HG02970 (cell line): ENCODE data around the gene SOSTDC1.
A peak's percentile ranks its signal among the peaks of the same experiment; 100 is the strongest.
"Not testable (repeated sequence)": the region's sequence is repeated elsewhere in the genome, so short reads cannot be mapped to it uniquely, and the experiment has no call there.

Source experiments
- ATAC-seq: cut with Tn5 transposase; IDR thresholded peaks from one replicate; pipeline ENCODE4 v1.9.1; 2021; ENCODE audit warnings: mild to moderate bottlenecking, moderate library complexity, moderate number of reproducible peaks; ENCODE audit not compliant: unreplicated experiment, low FRiP score

SOSTDC1 gene

DNA sequence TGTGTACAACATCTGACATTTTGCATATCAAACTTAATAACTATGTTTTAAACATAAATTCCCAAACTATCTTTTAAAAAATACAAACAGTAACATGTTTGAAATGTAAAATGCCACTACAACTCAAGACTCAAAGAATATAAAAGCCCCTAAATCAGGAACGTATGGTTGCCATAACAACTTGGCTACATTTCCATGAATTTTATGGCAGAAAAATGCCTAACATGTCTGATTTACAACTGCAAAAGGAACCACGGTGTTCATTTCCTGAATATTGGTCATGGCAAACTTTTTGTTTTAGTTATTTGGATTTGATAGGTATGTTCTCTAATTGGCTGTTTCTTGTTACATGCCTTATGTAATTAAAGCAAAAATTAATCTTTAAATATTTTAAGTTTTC lies 2.0 kb downstream of the SOSTDC1 start:
- ATAC-seq = no peak

DNA sequence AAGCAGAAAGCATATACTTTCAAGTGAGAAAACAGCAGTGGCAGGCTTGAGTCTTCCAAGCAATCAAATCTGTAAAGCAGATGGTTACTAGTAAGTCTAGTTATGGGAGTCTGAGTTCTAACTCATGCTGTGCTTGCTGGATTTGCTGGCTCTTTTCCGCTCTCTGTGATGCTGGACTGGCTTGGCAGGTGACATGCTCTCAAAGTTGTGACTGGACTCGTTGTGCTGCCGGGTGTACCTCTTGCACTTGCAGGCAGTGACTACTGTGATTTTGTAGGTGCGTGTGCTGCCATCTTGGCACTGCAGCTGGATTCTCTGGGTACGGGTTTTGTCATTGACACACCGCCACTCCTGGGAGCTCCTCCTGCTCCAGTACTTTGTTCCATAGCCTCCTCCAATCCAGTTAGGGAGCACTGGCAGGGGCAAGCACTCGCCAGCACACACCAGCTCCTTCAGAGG lies 3.1 kb downstream of the SOSTDC1 start:
- ATAC-seq = no peak

DNA sequence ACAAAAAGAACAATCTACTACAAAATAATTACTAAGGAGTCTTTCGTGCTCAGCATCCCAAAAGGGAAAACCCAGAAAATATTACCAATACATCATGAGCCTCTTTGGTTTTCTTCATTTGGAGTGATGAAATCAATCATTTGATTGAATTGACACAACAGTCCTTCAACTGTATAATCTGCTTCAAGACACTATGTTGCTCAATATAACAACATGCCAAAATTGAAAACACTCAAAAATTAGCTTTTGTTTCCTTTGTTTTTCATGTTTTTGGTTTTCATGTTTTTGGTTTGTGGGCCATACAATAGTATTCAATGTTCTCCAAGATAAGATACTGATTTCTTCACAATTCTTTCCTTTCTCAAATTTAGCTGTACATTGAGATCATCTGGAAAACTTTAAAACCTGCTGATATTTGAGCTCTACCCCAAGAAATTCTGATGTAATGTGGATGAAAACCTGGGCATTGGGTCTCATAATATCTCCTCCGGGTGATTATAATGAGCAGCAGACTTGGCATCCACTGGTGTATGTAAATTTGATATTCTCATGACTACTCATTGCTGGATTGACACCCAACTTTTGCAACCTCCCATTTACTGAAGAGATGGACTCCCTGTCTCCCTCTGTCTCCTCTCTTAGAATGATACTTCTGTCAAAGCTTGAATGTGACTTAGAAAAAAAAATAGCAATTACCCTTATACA lies 4.6 kb downstream of the SOSTDC1 start:
- ATAC-seq = no peak

DNA sequence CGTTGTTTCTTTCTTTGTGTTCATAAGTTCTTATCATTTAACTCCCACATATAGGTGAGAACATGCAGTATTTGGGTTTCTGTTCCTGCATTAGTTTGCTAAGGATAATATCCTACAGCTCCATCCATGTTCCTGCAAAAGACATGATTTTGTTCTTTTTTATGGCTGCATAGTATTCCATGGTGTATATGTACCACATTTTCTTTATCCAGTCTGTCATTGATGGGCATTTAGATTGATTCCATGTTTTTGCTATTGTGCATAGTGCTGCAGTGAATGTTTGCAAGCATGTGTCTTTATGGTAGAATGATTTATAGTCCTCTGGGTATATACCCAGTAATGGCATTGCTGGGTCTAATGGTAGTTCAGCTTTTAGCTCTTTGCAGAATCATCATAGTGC lies 9.2 kb downstream of the SOSTDC1 start:
- not testable (repeated sequence) for ATAC-seq

DNA sequence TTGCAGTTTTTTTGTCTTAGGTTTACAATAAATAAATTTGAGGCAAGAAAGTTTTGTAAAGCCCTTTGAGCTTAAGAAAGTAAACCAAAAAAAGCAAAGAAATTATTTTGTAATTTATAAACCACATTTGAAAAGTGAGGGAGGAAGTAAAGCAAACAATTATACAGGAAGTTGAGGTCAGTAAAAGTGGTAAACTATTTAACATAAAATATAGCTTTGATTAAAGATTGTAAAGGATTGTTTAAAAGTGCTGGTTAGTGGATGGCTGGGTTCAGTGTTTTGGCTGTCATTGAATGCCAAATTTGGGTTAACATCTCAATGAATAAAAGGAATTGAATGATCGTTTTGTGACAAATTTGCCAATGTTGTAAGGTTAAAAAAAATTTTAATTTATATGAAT lies 9.9 kb downstream of the SOSTDC1 start:
- no peak for ATAC-seq

DNA sequence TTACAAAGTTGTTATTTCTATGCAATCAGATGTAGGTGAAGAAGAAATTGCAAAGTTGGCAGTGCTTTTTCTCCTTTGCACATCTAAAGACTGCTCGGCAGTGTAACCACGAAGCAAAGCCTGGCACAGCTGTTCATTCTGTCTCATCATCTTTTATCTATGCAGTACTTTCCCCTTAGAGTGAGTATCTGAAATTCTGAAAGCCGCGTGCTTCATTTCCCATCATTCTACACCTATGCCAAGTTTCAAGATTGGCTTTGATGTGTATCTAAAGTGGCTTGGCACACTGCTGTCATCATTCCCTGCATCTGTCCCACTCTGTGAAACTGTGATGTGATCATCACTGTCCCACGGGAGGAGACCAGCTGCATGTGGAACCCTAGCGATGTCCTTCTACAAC lies 15.2 kb downstream of the SOSTDC1 start:
- no peak for ATAC-seq

DNA sequence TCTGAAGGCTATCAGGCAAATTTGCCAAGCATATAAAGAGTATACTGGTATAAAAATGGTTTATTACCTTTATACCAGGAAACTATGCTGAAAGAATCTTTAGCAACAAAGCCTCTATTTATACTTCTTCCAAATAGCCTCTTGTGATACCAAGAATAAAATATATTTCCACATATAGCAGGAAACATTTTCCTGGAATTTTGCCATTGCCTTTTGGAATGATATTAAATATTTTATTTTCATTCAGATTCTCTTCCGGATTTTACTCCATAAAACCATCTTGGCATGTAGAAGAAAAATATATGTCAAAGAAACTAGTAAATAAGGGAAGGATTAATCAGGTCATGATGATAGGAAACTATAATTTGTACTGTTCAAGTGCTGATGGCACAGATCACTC lies 17.7 kb downstream of the SOSTDC1 start:
- no peak for ATAC-seq

DNA sequence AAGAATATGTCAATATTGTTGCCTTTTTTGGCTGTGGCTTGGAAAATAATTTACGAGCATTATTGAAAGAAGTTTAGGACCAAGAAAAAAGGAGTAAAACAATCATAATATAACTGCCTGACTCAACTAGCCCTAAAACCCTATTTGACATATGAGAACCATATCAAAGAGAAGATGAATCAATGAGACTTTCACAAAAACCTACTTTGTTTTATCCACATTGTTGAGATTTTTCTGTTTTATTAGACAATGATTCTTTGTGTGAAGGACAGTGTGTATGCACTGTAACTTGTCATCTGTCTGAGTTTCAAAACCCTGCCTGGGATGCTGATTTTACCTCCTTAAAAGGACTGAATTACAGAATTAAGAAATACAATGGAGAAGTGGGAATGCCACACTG lies 19.0 kb downstream of the SOSTDC1 start:
- ATAC-seq = no peak

DNA sequence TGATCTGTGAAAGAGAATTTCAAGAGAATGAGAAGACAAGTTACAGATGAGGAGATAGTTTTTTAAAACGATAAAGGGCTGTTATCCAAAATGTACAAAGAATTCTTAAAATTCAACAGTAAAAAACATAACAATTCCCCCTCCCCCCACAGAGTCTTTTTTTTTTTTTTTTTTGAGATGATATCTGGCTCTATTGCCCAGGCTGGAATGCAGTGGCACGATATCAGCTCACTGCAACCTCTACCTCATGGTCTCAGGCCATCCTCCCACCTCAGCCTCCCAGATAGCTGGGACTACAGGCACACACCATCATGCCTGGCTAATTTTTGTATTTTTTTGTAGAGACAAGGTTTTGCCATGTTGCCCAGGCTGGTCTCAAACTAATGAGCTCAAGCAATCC lies 21.7 kb downstream of the SOSTDC1 start:
- not testable (repeated sequence) for ATAC-seq

DNA sequence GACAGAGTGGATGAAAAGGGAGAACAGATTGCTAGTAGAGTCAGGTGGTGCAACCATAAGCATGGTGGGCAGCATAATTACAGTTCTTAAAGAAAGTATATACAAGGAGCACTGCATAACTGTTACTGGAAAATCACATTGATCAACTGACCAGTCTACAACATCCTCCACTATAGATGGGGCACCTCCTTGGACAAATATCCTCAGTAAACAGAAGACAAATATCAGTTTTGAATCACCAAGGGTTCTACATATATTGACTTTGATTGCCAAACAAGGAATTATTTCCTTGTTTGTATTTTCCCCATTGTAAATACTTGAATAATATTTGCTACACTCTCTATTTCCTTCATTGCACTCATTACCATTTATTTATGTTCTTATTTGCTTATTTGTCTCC lies 26.6 kb downstream of the SOSTDC1 start:
- ATAC-seq = no peak

DNA sequence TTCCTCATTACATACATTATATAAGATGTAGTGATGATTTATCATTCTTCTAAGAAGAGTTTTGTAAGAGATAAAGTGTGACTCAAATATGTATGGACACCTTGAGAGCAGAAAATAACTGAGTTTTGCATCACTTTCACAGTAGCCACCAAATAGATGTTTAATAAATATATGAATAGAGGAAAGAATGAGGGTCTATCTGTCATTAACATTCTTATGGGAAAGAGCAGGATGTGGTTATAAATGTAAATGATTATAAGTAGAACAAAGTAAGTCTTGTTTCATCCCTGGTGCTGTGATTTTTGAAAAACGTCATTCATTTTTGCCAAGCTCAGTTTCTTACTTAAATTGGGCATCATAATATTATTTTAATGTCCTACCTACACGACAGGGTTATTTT lies 29.2 kb downstream of the SOSTDC1 start:
- no peak for ATAC-seq

DNA sequence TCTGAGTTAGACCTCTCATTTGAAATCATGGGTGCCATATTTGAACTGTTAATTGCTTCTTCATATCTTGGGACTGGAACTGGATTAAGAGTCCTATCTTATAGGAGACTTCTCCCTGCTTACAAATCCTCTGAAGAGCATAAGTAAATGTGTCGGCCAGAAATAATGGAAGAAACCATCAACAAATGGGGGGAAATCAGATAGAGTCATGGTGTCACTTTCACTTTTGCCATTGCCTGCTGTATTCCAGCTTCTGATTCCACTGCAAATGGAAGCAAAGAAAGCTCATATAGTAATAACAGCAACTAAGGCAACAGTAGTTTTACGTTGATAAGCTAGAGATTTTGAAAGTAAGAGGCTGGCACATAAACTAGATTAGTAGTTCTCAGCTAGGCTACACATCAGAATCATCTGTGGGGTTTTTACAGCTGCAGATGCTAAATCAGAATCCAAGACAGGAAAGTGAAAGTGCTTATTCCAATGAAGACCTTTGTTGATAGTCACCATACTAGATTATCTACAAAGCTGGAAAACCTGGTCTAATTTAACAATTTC lies 31.9 kb downstream of the SOSTDC1 start:
- ATAC-seq = no peak

DNA sequence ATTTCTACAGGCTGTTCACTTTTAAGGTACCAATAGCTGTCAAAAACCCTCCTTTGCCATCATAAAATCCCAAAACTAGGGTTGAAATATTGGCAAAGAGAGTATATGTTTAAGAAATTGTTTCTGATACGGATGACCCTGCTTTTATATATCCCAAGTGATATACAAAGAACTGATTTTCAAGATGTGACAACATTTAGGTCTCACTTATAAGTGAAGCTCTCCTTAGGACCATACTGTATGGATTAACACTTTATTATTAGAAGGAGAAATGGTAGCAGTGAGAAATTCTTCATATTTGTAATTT lies 33.2 kb downstream of the SOSTDC1 start:
- no peak for ATAC-seq

DNA sequence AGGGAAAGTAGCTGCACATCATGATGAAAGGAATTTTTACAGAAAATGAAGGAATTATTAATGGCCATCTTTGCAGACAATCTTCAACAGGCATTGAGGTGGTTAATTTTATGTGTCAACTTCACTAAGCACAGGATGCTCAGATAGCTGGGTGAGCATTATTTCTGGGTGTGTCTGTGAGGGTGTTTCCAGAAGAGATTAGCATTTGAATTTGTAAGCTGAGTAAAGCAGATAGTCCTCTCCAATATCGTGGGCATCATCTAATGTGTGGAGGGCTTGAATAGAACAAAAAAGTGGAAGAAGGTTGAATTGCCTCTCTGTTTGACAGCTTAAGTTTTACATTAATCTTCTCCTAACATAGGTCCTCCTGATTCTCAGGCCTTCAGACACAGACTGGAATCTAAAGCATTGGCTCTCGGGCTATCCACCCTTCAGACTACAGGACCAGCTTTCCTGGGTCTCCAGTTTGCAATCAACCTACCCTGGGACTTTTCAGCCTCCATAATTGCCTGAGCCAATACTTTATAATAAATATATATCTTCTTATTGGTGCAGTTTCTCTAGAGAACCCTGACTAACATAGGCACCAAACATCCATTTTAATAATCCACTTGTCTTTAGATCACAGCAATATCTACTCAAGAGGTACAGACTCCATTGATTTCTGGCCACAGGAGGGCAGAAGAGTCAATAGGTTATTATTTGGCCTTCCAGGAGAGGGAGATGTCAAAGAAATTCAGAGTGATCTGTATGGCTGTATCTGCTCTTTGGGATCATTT lies 33.7 kb downstream of the SOSTDC1 start:
- ATAC-seq = no peak

DNA sequence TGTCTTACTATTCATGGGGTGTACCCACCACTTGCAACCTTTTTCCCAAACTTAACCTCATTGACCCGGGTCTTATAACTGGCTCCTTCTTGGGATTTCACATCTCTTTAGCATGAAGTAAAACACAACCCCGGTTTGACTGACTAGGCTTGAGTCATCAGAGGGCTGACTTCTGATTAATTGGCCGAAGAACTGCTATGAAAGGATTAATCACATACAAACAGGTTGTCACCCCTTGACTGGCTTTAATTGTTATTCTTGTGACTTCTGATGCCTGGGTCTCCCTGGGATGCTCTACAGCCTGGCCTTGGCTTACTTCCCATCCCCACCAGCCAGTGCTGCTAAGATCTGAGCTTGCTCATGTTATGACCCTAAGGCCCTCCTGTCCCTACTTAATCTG lies 35.4 kb downstream of the SOSTDC1 start:
- no peak for ATAC-seq

DNA sequence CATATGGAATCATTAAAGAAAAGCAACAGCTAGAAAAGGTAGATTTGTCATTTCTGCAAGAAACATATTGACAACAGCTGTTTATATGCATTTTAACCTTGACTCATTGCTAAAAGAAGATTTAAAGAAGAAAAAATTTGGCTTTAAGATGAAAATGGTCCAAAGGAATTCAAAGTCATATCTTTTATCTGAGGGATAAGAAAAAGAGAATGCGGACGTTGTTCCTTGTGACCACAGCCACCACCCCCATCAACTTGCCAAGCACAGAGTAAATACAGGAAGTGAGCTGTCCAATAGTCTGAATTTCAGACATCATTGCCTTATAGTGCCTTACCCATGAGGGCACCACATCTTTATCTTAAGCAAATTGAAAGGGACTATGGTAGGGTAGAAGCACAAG lies 36.9 kb downstream of the SOSTDC1 start:
- no peak for ATAC-seq

DNA sequence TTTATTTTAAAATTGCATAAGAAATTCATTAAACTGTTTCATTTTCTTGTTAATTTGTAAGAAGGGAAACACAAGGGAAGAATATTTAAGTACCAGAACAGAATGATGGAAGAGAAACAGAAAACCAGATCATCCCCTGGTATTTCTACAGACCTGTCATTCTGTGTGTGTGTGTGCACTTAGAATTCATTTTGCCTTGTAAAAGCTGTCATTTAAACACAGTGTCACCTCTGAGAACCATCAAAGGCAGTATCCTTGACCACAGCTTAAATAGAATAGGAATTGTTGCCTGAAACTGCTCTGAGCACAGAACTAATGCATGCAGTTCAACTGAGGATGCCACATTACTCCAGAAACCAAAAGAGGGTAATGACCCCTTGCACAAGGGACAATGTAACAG lies 37.4 kb downstream of the SOSTDC1 start:
- ATAC-seq = no peak

DNA sequence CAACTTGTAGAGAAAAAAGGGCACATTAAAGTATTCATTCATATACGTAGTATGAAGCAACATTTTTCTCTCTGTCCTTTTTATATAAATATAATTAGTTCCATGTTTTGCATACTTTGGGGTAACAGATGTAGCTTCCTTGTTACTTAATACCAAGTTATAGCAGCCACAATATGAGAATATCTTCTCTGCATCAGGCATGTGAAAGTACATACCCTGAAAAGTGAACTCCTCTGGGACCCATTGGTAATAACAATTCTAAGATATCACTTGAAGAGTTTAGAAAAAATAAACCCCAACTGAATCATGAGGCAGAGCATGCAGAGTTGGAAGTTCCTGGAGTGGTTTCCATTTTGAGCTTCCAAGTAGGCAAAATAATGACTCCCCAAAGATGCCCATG lies 41.8 kb downstream of the SOSTDC1 start:
- no peak for ATAC-seq

DNA sequence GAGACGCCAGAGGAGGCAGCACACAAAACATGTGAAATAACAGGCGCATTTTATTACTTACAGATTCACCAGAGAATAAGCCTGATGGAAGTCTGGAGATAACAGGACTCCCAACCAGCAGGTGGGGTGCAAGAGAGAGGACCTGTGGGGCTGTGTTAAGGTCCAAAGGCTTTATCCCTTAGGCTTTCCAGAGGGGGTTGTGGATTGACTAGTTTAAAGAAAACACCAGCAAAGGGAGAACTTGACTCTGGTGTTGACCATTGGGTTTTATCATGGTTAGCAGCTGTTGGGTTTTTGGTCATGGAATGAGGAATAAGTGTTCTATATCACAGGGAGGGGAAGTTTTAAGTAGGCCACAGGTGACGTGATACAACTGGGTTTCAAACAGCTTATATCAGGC lies 42.6 kb downstream of the SOSTDC1 start:
- no peak for ATAC-seq

DNA sequence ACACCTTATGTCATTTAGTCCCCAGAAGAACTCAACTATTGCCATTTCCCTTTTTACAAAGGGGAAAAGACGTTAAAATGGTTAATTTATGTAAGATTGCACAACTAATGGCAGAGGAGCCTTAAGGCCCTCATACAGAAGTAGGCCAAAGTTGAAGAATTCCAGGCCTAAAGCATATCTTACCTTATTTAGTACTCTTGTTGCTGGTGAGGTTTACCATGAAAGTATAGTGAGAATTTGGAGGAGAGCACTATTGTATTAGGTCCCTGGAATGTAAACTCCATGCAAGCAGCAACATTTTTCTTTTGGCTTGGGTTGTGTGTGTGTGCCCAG lies 43.5 kb downstream of the SOSTDC1 start:
- ATAC-seq = no peak

DNA sequence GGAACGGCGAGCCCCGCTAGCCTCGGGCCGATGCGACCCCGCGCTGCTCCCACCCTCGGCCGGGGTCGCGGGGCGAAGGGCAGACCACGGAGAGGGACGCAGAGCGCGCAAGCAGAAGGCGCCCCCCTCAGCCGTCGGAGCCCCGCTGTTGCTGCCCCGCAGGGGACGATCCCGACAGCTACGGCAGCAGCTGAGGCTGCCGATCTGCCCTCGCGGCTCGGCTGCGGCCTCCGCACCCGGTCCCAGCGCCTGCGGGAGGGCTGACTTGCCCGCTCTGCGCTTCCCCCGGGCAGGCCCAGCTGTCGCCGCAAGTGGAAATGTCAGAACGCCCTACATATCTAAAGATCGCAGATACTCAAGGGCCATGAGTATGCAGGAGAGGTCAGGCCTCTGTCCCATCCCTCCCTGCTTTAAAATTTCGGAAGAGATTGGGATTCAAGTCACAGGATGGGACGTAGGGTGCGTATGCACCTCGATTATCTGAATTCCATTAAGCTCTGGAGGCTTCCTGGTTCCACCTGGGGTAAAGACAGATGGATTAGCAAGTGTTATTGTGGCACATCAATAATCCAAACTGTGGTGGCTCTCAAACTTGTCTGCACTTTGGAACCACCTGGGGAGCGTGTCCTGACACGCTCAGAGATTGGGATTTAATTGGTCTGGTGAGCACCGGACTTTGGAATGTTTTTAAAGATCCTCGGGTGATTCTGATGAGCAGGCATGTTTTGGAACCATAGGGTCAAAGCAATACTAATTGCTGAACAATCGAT lies 44.0 kb downstream of the SOSTDC1 start, which contains the start of gene CRPPA:
CRPPA (minus strand) TSS at position 206 of the 770 bp plus-strand sequence. CDS start 216 bp downstream, outside the sequence.
- ATAC-seq = peak; percentile 34
